Natural killer cell (primary cell): ENCODE results near the gene RPL41. TPM values are rescaled to one million over a fixed set of nuclear protein-coding genes. Genes with fewer than 3 reads are reported as not detected.

Experiments
- ATAC-seq, 3 donors: fragments of 150-1000 bp in 2 of 3; fragments of 200-7000 bp in 1 of 3; cut with Tn5 transposase; 1 replicate in 1 of 3; 2 replicates in 2 of 3; pipeline ENCODE4 v1.10.0; 2021; ENCODE audit warnings: mild to moderate bottlenecking in 2 of 3, moderate library complexity in 2 of 3
- DNase-seq, 2 donors: peaks; one replicate each; pipeline versions ENCODE4 v3.0.0 to v3.0.0-alpha.2; 2013 to 2021; ENCODE audit warnings: mixed read lengths in 1 of 2
- H3K27ac ChIP-seq: one replicate; pipeline ENCODE4 v1.5.1; 2013; ENCODE audit warnings: mild to moderate bottlenecking, low read length
- H3K27me3 ChIP-seq: one replicate; pipeline ENCODE4 v1.6.1; 2013; ENCODE audit warnings: low read length; ENCODE audit not compliant: control insufficient read depth, insufficient read depth
- H3K36me3 ChIP-seq: one replicate; pipeline ENCODE4 v1.6.1; 2013; ENCODE audit warnings: low read length; ENCODE audit not compliant: control insufficient read depth, insufficient read depth
- H3K4me1 ChIP-seq: one replicate; pipeline ENCODE4 v1.6.1; 2013; ENCODE audit warnings: low read length; ENCODE audit not compliant: control insufficient read depth, insufficient read depth
- H3K4me3 ChIP-seq: one replicate; pipeline ENCODE4 v1.5.1; 2013; ENCODE audit warnings: low read length
- H3K9me3 ChIP-seq: one replicate; pipeline ENCODE4 v1.6.1; 2013; ENCODE audit warnings: low read length; ENCODE audit not compliant: control insufficient read depth, insufficient read depth
- H3K27ac Mint-ChIP-seq, 2 donors: one replicate each; pipeline ENCODE4 v1.8.0; 2022; ENCODE audit warnings: mild to moderate bottlenecking in 2 of 2, mixed read lengths in 2 of 2, moderate library complexity in 1 of 2
- H3K27me3 Mint-ChIP-seq, 2 donors: one replicate each; pipeline ENCODE4 v1.8.0; 2022; ENCODE audit warnings: low read depth in 2 of 2, mixed read lengths in 2 of 2
- H3K36me3 Mint-ChIP-seq: one replicate; pipeline ENCODE4 v1.8.0; 2022; ENCODE audit warnings: mixed read lengths
- H3K4me1 Mint-ChIP-seq, 2 donors: one replicate each; pipeline ENCODE4 v1.8.0; 2022; ENCODE audit warnings: mixed read lengths in 2 of 2
- H3K4me3 Mint-ChIP-seq: one replicate; pipeline ENCODE4 v1.8.0; 2022; ENCODE audit warnings: mild to moderate bottlenecking, moderate library complexity, mixed read lengths
- H3K9me3 Mint-ChIP-seq, 2 donors: one replicate each; pipeline ENCODE4 v1.8.0; 2022; ENCODE audit warnings: mixed read lengths in 2 of 2
- WGBS: methylation state at CpG from one replicate; pipeline ENCODE4 v1.1.7; 2013; ENCODE audit warnings: missing lambda C conversion rate; ENCODE audit not compliant: insufficient coverage; 5-methylcytosine and 5-hydroxymethylcytosine counted together
- intact Hi-C: fragments of 100-400 bp; cut with micrococcal nuclease; formaldehyde crosslinking; loops from one replicate; pipeline ENCODE4 v1.14.2; 2022
- total RNA-seq, 4 donors: library from RNA; stranded (reverse); fragments of 120-200 nt in 1 of 4; gene quantifications; one replicate each; pipeline versions ENCODE4 v1.2.3 to v1.2.4, GENCODE V29; 2013 to 2022
- TF ChIP-seq, protein P1 (sequence below): fragments of 200-600 bp; IDR thresholded peaks from one replicate; pipeline ENCODE4 v1.8.0; 2022; ENCODE audit warnings: antibody characterized with exemption

Gene RPL41
- total RNA-seq, 3 donors from 2014 or later (not counting 1 experiment from before 2014, with no cell fraction given): 2,342 to 3,083 (median 3,009) TPM

DNA sequence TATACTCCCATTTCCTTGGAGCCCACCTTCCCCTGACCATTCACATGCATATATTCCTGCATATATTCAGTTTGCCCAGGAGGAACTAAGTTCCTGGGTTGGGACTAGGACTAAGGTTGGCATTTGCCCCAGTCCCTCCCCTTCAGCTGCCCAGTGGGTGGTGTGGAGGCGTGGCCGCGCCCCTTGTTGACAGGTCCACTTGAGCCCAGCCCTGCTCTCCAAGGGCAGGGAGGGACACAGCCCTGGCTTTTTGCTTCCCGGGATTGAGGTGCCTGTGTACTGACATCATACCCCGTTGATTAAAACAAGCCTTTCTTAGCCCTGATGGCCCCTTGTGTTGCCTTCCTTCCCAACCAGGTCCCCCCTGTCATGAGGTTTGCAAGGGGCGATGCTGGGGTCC is 29.2 kb upstream of the RPL41 start:
- H3K4me3 ChIP-seq: no peak overlapping the region
- 96% methylated on average over 6 of the region's 6 CpGs for WGBS
- H3K9me3 ChIP-seq: no peaks in the 10 kb centered on the region
- ATAC-seq: no peak
- H3K9me3 Mint-ChIP-seq: no peaks in the 10 kb centered on the region
- H3K27me3 Mint-ChIP-seq: peaks cover 7 to 10% of the 10 kb centered on the region in 2 donors
- no peak overlapping the region for H3K27ac ChIP-seq
- H3K36me3 ChIP-seq: no peaks in the 10 kb centered on the region
- TF ChIP-seq, protein P1, sequence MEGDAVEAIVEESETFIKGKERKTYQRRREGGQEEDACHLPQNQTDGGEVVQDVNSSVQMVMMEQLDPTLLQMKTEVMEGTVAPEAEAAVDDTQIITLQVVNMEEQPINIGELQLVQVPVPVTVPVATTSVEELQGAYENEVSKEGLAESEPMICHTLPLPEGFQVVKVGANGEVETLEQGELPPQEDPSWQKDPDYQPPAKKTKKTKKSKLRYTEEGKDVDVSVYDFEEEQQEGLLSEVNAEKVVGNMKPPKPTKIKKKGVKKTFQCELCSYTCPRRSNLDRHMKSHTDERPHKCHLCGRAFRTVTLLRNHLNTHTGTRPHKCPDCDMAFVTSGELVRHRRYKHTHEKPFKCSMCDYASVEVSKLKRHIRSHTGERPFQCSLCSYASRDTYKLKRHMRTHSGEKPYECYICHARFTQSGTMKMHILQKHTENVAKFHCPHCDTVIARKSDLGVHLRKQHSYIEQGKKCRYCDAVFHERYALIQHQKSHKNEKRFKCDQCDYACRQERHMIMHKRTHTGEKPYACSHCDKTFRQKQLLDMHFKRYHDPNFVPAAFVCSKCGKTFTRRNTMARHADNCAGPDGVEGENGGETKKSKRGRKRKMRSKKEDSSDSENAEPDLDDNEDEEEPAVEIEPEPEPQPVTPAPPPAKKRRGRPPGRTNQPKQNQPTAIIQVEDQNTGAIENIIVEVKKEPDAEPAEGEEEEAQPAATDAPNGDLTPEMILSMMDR: no peak
- H3K27ac Mint-ChIP-seq: no peak overlapping the region
- H3K4me3 Mint-ChIP-seq: no peak overlapping the region
- DNase-seq: no peak
- H3K4me1 ChIP-seq: no peaks in the 10 kb centered on the region
- no peaks in the 10 kb centered on the region for H3K36me3 Mint-ChIP-seq
- H3K27me3 ChIP-seq: no peaks in the 10 kb centered on the region
- intact Hi-C loops: no loop called here
- H3K4me1 Mint-ChIP-seq: no peaks in the 10 kb centered on the region

DNA sequence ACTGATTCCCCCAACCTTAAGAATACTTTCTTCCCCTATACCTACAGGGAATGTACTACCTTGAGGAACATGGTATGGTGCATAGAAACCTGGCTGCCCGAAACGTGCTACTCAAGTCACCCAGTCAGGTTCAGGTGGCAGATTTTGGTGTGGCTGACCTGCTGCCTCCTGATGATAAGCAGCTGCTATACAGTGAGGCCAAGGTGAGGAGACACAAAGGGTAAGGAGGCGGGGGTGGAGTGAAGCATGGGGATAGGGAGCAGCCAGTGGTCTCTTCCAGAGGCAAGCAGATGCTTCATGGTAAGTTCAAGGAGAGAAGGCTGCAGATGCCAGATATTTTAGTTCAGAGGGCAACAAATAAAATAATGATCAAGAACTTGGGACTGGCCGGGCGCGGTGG is 18.7 kb upstream of the RPL41 start:
- WGBS: 87% methylated on average over 6 of the region's 6 CpGs
- Mint-ChIP-seq H3K4me1 (peaks cover 6 to 15% of the 10 kb centered on the region in 2 donors), H3K27me3 (peaks cover 0 to 13% of the 10 kb centered on the region in 2 donors), H3K9me3 (no peaks in the 10 kb centered on the region), H3K27ac (no peak overlapping the region), H3K4me3 (no peak overlapping the region), H3K36me3 (no peaks in the 10 kb centered on the region)
- no peak for DNase-seq
- no peak overlapping the region for H3K4me3 ChIP-seq
- H3K4me1 ChIP-seq: peaks cover 12% of the 10 kb centered on the region
- no peaks in the 10 kb centered on the region for H3K9me3 ChIP-seq
- TF ChIP-seq, protein P1: no peak
- H3K27ac ChIP-seq: no peak overlapping the region
- intact Hi-C loops: no loop called here
- ATAC-seq: no peak
- no peaks in the 10 kb centered on the region for H3K27me3 ChIP-seq
- no peaks in the 10 kb centered on the region for H3K36me3 ChIP-seq

DNA sequence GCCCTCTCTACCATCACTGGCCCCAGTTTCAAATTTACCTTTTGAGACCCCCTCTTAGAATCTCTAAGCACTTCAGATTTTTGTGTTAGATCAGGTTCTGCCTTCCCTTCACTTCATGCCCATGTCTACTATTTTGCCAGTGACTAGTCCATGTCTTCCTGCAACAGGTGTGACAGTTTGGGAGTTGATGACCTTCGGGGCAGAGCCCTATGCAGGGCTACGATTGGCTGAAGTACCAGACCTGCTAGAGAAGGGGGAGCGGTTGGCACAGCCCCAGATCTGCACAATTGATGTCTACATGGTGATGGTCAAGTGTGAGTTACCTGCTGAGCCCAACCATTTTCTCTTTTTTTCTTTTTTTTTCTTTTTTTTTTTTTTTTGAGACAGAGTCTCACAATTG is 17.8 kb upstream of the RPL41 start:
- no peak overlapping the region for H3K27ac Mint-ChIP-seq
- intact Hi-C loops: no loop called here
- H3K4me3 ChIP-seq: no peak overlapping the region

More for the DNA sequence above, 17.8 kb upstream of the RPL41 start:
- Mint-ChIP-seq H3K27me3 (peaks cover 0 to 8% of the 10 kb centered on the region in 2 donors), H3K36me3 (no peaks in the 10 kb centered on the region), H3K4me1 (peaks cover 15 to 23% of the 10 kb centered on the region in 2 donors), H3K4me3 (no peak overlapping the region), H3K9me3 (no peaks in the 10 kb centered on the region)
- Histone ChIP-seq H3K27me3 (no peaks in the 10 kb centered on the region), H3K27ac (no peak overlapping the region), H3K4me1 (peaks cover 20% of the 10 kb centered on the region), H3K36me3 (no peaks in the 10 kb centered on the region), H3K9me3 (no peaks in the 10 kb centered on the region)
- TF ChIP-seq, protein P1: no peak
- DNase-seq (no peak), ATAC-seq (no peak)
- WGBS: 66% methylated on average over 2 of the region's 3 CpGs
